HCT116 (cell line): ENCODE data around the gene CDKAL1. TPM values are rescaled to one million over a fixed set of nuclear protein-coding genes. Genes with fewer than 3 reads are reported as not detected.

Experiments
- total RNA-seq: library from RNA; stranded (reverse); gene quantifications from one replicate; pipeline ENCODE4 v1.2.1, GENCODE V29; 2021; ENCODE audit not compliant: unreplicated experiment

CDKAL1 gene
- total RNA-seq, 1 experiment from 2014 or later: 14.9 TPM

Other genes starting within 250 kb of the CDKAL1 start
- gene E2F3, start 132.6 kb upstream of the CDKAL1 start, total RNA-seq: 27.1 TPM